SU-DHL-6 (cell line): Measurements from ENCODE around the gene FOCAD.

Source experiments
- H2AFZ ChIP-seq: fragments of 200-600 bp; sonication (generic); 2 replicates; pipeline ENCODE4 v1.6.1; 2014; ENCODE audit warnings: low read depth, mild to moderate bottlenecking, moderate library complexity, mixed read lengths, antibody characterized with exemption, low read length; ENCODE audit not compliant: severe bottlenecking
- H3F3A ChIP-seq: fragments of 200-600 bp; shearing (Covaris generic); 2 replicates; pipeline ENCODE4 v1.6.0; 2016; ENCODE audit warnings: antibody characterized with exemption, mild to moderate bottlenecking; ENCODE audit not compliant: insufficient read depth
- H3K27ac ChIP-seq: fragments of 200-600 bp; sonication (generic); 2 replicates; pipeline ENCODE4 v1.5.1; 2016; ENCODE audit warnings: low read depth, mild to moderate bottlenecking, low read length, moderate library complexity, mixed read lengths
- H3K27me3 ChIP-seq: fragments of 200-600 bp; sonication (generic), shearing (Covaris generic); 2 replicates; pipeline ENCODE4 v1.6.0; 2014; ENCODE audit warnings: mild to moderate bottlenecking, low read length
- H3K36me3 ChIP-seq: fragments of 200-600 bp; sonication (generic); 2 replicates; pipeline ENCODE4 v1.6.1; 2014; ENCODE audit warnings: mild to moderate bottlenecking, low read length, mixed read lengths
- H3K4me2 ChIP-seq: fragments of 300-600, 200-600 bp; shearing (Covaris generic), sonication (generic); 2 replicates; pipeline ENCODE4 v1.6.0; 2014; ENCODE audit warnings: low read length, low read depth, mild to moderate bottlenecking; ENCODE audit not compliant: poor library complexity, severe bottlenecking
- H3K4me3 ChIP-seq: fragments of 200-600 bp; sonication (generic); 2 replicates; pipeline ENCODE4 v1.5.1; 2014; ENCODE audit warnings: antibody characterized with exemption, low read length, mild to moderate bottlenecking, mixed read lengths; ENCODE audit not compliant: insufficient read depth, poor library complexity, severe bottlenecking
- H3K79me2 ChIP-seq: fragments of 200-600 bp; sonication (generic); 2 replicates; pipeline ENCODE4 v1.6.1; 2014; ENCODE audit warnings: mild to moderate bottlenecking, low read length, moderate library complexity; ENCODE audit not compliant: insufficient read depth
- H3K9ac ChIP-seq: fragments of 200-600 bp; sonication (generic); 2 replicates; pipeline ENCODE4 v1.7.0; 2014; ENCODE audit warnings: mild to moderate bottlenecking, low read length
- H3K9me2 ChIP-seq: fragments of 200-600 bp; sonication (generic); replicated peaks from 2 replicates; pipeline ENCODE4 v1.6.1; 2014; ENCODE audit warnings: low read length; ENCODE audit not compliant: insufficient read depth
- H3K9me3 ChIP-seq: fragments of 200-600 bp; sonication (generic); 2 replicates; pipeline ENCODE4 v1.6.1; 2014; ENCODE audit warnings: low read length, mixed read lengths; ENCODE audit not compliant: insufficient read depth
- H4K20me1 ChIP-seq: fragments of 200-600 bp; sonication (generic); 2 replicates; pipeline ENCODE4 v1.6.1; 2014; ENCODE audit warnings: low read depth, mild to moderate bottlenecking, antibody characterized with exemption, low read length, moderate library complexity, mixed read lengths
- CTCF ChIP-seq: fragments of 200-600 bp; sonication (generic); IDR thresholded peaks from one replicate; pipeline ENCODE4 v1.5.1; 2017; ENCODE audit warnings: antibody characterized with exemption, mild to moderate bottlenecking, low read length, moderate library complexity; ENCODE audit not compliant: insufficient read depth, poor library complexity, severe bottlenecking
- EZH2phosphoT487 ChIP-seq: fragments of 200-600 bp; sonication (generic), shearing (Covaris generic); conservative IDR thresholded peaks from 2 replicates; pipeline ENCODE4 v1.6.1; 2018; ENCODE audit warnings: mild to moderate bottlenecking, antibody characterized with exemption, low read length, moderate library complexity, mixed read lengths

FOCAD gene

GRCh38 chr9:21043841-21044240 is 359.8 kb downstream of the FOCAD start:
- no peak overlapping the region for H3K27ac ChIP-seq
- no peak overlapping the region for H3K9ac ChIP-seq
- H3K4me3 ChIP-seq, result no peak overlapping the region
- TF ChIP-seq EZH2phosphoT487 (no peak), CTCF (no peak)
- H4K20me1 ChIP-seq, result no peaks in the 10 kb centered on the region
- no peaks in the 10 kb centered on the region for H3K9me3 ChIP-seq
- no peaks in the 10 kb centered on the region for H3K79me2 ChIP-seq
- H3F3A ChIP-seq, result no peaks in the 10 kb centered on the region
- H3K9me2 ChIP-seq, result no peaks in the 10 kb centered on the region
- no peaks in the 10 kb centered on the region for H3K36me3 ChIP-seq
- H3K27me3 ChIP-seq, result no peaks in the 10 kb centered on the region
- no peak overlapping the region for H2AFZ ChIP-seq
- no peak overlapping the region for H3K4me2 ChIP-seq
